ENCODE data around the gene KRT35. TPM values are rescaled to one million over a fixed set of nuclear protein-coding genes. Genes with fewer than 3 reads are reported as not detected.

KRT35 gene
- total RNA-seq (2013; cell fraction: nucleolus; rRNA removed) = not detected in 2 replicates
- not detected in 2 replicates for total RNA-seq (2014; rRNA removed)
- total RNA-seq (2014; rRNA removed; fragmentation: Illumina TruSeq; extraction: Trizol) = not detected in 2 replicates
- not detected in 2 replicates for total RNA-seq (2021)
- polyA plus RNA-seq (2011; ENCODE audit: low read depth) = not detected
- not detected in 2 replicates for polyA plus RNA-seq (2011; rRNA removed)
- not detected in 2 replicates for polyA plus RNA-seq (2011; cell fraction: cytosol; rRNA removed)
- not detected in 2 replicates for polyA plus RNA-seq (2011; cell fraction: nucleus; rRNA removed)
- not detected in 2 replicates for polyA plus RNA-seq (2012)
- polyA plus RNA-seq (2014; fragmentation: Illumina TruSeq; extraction: Trizol) = not detected in 2 replicates
- polyA plus RNA-seq (2014; fragmentation: Nextera tagmentation; extraction: Ambion mirVana) = not detected
- polyA plus RNA-seq (2014; rRNA removed) = not detected in 2 replicates
- polyA plus RNA-seq (2016; fragmentation: Nextera tagmentation; extraction: Ambion mirVana) = not detected
- polyA minus RNA-seq (2011; rRNA and poly(A)+ RNA removed) = not detected in 2 replicates
- not detected in 2 replicates for polyA minus RNA-seq (2011; cell fraction: cytosol; rRNA and poly(A)+ RNA removed)
- polyA minus RNA-seq (2011; cell fraction: nucleus; rRNA and poly(A)+ RNA removed) = not detected in 2 replicates
- not detected for Bru-seq, nascent RNA
- BruChase-seq, experiment 1, labeled RNA remaining after a 6-hour chase = not detected
- not detected for BruChase-seq, experiment 2, labeled RNA remaining after a 2-hour chase
- long read RNA-seq, experiment 1 = 0 reads
- long read RNA-seq, experiment 2 = 0 reads

DNA sequence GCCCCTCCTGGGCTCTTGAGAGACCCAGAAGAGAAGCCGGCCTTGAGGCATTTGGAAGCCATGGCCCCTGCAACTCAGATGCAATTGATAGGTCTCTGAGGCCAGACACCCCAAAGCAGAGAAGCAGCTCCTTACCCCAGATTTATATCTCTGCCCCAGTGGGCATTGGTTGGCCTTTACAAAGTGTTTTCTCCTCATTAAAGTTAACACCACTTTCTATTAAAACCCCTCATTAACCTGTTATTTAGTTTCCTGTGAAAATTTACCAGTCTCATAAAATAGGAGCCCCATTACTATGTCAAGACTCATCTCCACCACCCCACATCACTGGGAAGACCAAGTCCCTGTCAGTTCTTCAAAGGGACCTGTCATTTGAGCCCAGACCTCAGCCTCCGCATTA lies at the start of gene KRT35:
KRT35 (minus strand) TSS at position 116 of the 400 bp plus-strand sequence; CDS start at position 62, 54 bp downstream.
- H3K9ac ChIP-seq (ENCODE audit: control insufficient read depth, insufficient read depth, low read length) = no peak within 1 kb of the TSS
- no TSS peak for BruUV-seq (replicated peaks)
- in situ Hi-C loops (cut with MboI) = no loop called here
- no peaks in the 10 kb centered on the region for H3K79me2 ChIP-seq (ENCODE audit: control insufficient read depth, insufficient read depth, low read length)
- H4K20me1 ChIP-seq (ENCODE audit: control insufficient read depth, insufficient read depth) = no peaks in the 10 kb centered on the region
- no peaks in the 10 kb centered on the region; the same call in 1 of the 2 replicates for H3K4me1 ChIP-seq (ENCODE audit: control insufficient read depth, insufficient read depth, low read length)
- no peak within 1 kb of the TSS for H3K4me3 ChIP-seq
- 57% methylated on average over 2 of the region's 2 CpGs for WGBS (ENCODE audit: insufficient coverage, insufficient replicate concordance, low lambda C conversion rate, missing lambda C conversion rate)
- DNase-seq (ENCODE audit: low read depth, low spot score) (no peak), FAIRE-seq (no peak), ATAC-seq (no peak)
- peaks cover 0 to 3% of the 10 kb centered on the region in 2 experiments; a peak in 2 of 4 replicates for H3K27me3 ChIP-seq (replicated peaks in 1 of 2; ENCODE audit: control insufficient read depth in 2 of 2, insufficient read depth in 2 of 2, low read length in 1 of 2)
- SMC1A ChIA-PET (ENCODE audit: uncharacterized antibody, unreplicated experiment) = no interaction called here
- H3K9me3 ChIP-seq (replicated peaks; ENCODE audit: control insufficient read depth, insufficient read depth, low read length) = no peaks in the 10 kb centered on the region
- POLR2A ChIA-PET = no interaction called here
- intact Hi-C loops (cut with micrococcal nuclease; ENCODE audit: unreplicated experiment) = no loop called here
- CTCF ChIA-PET = no interaction called here
- RAD21 ChIA-PET (ENCODE audit: unreplicated experiment) = no interaction called here
- H3K36me3 ChIP-seq (ENCODE audit: control insufficient read depth in 2 of 2, insufficient read depth in 2 of 2, low read length in 1 of 2) = no peaks in the 10 kb centered on the region
- no peak within 1 kb of the TSS for H3K27ac ChIP-seq (ENCODE audit: control insufficient read depth, insufficient read depth)
- no peak within 1 kb of the TSS for H2AFZ ChIP-seq (ENCODE audit: control insufficient read depth, low read depth, low read length)
- H3K4me2 ChIP-seq (ENCODE audit: control insufficient read depth, insufficient read depth) = no peak within 1 kb of the TSS
- TF ChIP-seq SIX5 (IDR thresholded peaks at IDR 0.05; ENCODE audit: low read depth, low read length, severe bottlenecking) = no peak
- TF ChIP-seq PKNOX1 (IDR thresholded peaks at IDR 0.05) = no peak
- no peak for TF ChIP-seq RELA (IDR thresholded peaks at IDR 0.05; ENCODE audit: borderline replicate concordance, partially characterized antibody)
- TF ChIP-seq, protein P1, sequence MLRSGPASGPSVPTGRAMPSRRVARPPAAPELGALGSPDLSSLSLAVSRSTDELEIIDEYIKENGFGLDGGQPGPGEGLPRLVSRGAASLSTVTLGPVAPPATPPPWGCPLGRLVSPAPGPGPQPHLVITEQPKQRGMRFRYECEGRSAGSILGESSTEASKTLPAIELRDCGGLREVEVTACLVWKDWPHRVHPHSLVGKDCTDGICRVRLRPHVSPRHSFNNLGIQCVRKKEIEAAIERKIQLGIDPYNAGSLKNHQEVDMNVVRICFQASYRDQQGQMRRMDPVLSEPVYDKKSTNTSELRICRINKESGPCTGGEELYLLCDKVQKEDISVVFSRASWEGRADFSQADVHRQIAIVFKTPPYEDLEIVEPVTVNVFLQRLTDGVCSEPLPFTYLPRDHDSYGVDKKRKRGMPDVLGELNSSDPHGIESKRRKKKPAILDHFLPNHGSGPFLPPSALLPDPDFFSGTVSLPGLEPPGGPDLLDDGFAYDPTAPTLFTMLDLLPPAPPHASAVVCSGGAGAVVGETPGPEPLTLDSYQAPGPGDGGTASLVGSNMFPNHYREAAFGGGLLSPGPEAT (IDR thresholded peaks at IDR 0.05; ENCODE audit: low read depth) = no peak
- TF ChIP-seq TCF12 (IDR thresholded peaks at IDR 0.05; ENCODE audit: low read depth, low read length) = no peak
- no peak for TF ChIP-seq MYC (IDR thresholded peaks at IDR 0.05; ENCODE audit: insufficient read depth, insufficient read length, insufficient replicate concordance, low read length, severe bottlenecking)
- no peak for TF ChIP-seq PAX8 (IDR thresholded peaks at IDR 0.05)
- no peak for TF ChIP-seq IRF5 (IDR thresholded peaks at IDR 0.05; ENCODE audit: borderline replicate concordance)
- no peak for TF ChIP-seq KAT2A (conservative IDR thresholded peaks at IDR 0.05; ENCODE audit: control insufficient read depth, low read depth, low read length)
- no peak for TF ChIP-seq CEBPZ (IDR thresholded peaks at IDR 0.05; ENCODE audit: low read depth, low read length)
- TF ChIP-seq BCL3 (IDR thresholded peaks at IDR 0.05; ENCODE audit: borderline replicate concordance, insufficient read depth, low read depth, low read length, poor library complexity, severe bottlenecking) = no peak
- no peak for TF ChIP-seq SP1 (IDR thresholded peaks at IDR 0.05; ENCODE audit: low read depth, low read length)

Data from GM12878 (cell line).